ENCODE measurements around the gene PSMD8. TPM values are rescaled to one million over a fixed set of nuclear protein-coding genes. Genes with fewer than 3 reads are reported as not detected.

PSMD8 gene
- total RNA-seq, 2 experiments from 2014 or later: 169 to 238 TPM

DNA sequence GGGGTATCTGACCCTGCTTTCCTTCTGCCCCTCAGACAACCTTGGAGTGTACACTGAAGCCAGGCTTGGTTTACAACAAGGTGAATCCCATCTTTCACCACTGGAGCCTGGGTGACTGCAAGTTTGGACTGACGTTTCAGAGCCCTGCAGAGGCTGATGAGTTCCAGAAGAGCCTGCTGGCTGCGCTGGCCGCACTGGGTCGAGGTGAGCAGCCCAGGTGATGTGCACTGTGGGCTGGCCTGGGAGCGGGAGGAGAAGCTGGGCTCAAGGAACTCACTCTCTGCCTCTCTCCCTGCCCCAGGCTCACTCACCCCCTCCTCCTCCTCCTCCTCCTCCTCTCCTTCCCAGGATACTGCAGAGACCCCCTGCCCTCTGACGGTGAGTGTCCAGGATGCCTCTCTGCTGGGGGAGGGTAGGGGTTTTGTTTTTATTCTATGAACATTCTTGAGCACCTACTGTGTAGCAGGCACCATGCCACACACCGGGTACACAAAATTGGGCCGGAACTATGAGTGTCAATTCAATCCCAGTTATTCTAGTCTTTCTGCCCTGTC, 17.6 kb downstream of the PSMD8 start:
- Histone ChIP-seq H3K4me2 (ENCODE audit: low read length) (no peak overlapping the region), H2AFZ (ENCODE audit: low read length) (no peak overlapping the region), H3K4me1 (ENCODE audit: insufficient read depth, low read length, poor library complexity, severe bottlenecking) (peaks cover 9% of the 10 kb centered on the region), H3K9me3 (ENCODE audit: low read length) (no peaks in the 10 kb centered on the region), H4K20me1 (ENCODE audit: insufficient read depth, low read length) (no peaks in the 10 kb centered on the region), H3K27ac (ENCODE audit: low read depth, low read length, poor library complexity, severe bottlenecking) (no peak overlapping the region), H3K4me3 (ENCODE audit: low read depth, low read length, poor library complexity, severe bottlenecking) (no peak overlapping the region), H3K79me2 (ENCODE audit: insufficient read depth, low read depth, low read length) (no peaks in the 10 kb centered on the region), H3K9me2 (ENCODE audit: insufficient read depth, low read length) (no peaks in the 10 kb centered on the region), H3K36me3 (ENCODE audit: insufficient read depth, low read length) (no peaks in the 10 kb centered on the region)
- intact Hi-C loops (cut with micrococcal nuclease; ENCODE audit: unreplicated experiment): no loop called here
- no TSS peak for BruUV-seq (replicated peaks)
- DNase-seq (ENCODE audit: low spot score): no peak
- TF ChIP-seq CTCF (conservative IDR thresholded peaks at IDR 0.05; ENCODE audit: low read length) (no peak), EZH2phosphoT487 (IDR thresholded peaks at IDR 0.05; ENCODE audit: borderline replicate concordance, low read depth, low read length) (no peak)
- CTCF ChIA-PET (ENCODE audit: unreplicated experiment): no interaction called here
- POLR2A ChIA-PET: no interaction called here

DNA sequence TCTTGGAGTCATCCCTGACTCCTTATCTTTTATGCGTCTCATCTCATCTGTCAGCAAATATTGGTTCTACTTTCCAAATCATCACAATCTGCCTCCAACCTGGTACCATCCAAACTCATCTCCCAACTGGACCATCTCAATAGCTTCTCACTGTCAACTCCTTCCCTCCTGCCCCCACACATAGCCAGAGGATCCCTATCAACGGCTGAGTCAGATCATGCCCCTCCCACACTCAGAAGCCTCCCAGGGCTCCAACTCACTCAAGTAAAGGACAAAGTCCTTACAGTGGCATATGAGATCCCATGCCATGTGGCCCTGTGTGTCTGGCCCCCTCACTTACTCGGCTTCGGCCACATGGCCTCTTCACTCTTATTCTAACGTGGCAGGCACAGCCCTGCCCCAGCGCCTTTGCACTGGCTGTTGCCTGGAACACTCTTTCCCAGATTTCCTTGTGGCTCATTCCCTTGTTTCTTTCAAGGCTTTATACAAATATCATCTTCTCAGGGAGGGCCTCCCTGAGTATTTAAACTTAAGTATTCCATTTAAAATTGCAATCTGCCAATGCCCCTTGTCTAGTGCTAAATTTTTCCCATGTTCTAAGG, 18.4 kb downstream of the PSMD8 start:
- no peaks in the 10 kb centered on the region for H3K9me3 ChIP-seq (ENCODE audit: low read length)
- no peak overlapping the region for H3K4me3 ChIP-seq (ENCODE audit: low read depth, low read length, poor library complexity, severe bottlenecking)
- ChIA-PET POLR2A (no interaction called here), CTCF (ENCODE audit: unreplicated experiment) (no interaction called here)
- no TSS peak for BruUV-seq (replicated peaks)
- H3K79me2 ChIP-seq (ENCODE audit: insufficient read depth, low read depth, low read length): no peaks in the 10 kb centered on the region
- no peak overlapping the region for H3K4me2 ChIP-seq (ENCODE audit: low read length)
- H3K27ac ChIP-seq (ENCODE audit: low read depth, low read length, poor library complexity, severe bottlenecking): no peak overlapping the region
- H2AFZ ChIP-seq (ENCODE audit: low read length): no peak overlapping the region
- no peaks in the 10 kb centered on the region for H4K20me1 ChIP-seq (ENCODE audit: insufficient read depth, low read length)
- H3K9me2 ChIP-seq (ENCODE audit: insufficient read depth, low read length): no peaks in the 10 kb centered on the region
- H3K4me1 ChIP-seq (ENCODE audit: insufficient read depth, low read length, poor library complexity, severe bottlenecking): peaks cover 9% of the 10 kb centered on the region
- intact Hi-C loops (cut with micrococcal nuclease; ENCODE audit: unreplicated experiment): no loop called here
- TF ChIP-seq EZH2phosphoT487 (IDR thresholded peaks at IDR 0.05; ENCODE audit: borderline replicate concordance, low read depth, low read length) (no peak), CTCF (conservative IDR thresholded peaks at IDR 0.05; ENCODE audit: low read length) (no peak)
- no peak for DNase-seq (ENCODE audit: low spot score)
- no peaks in the 10 kb centered on the region for H3K36me3 ChIP-seq (ENCODE audit: insufficient read depth, low read length)

DNA sequence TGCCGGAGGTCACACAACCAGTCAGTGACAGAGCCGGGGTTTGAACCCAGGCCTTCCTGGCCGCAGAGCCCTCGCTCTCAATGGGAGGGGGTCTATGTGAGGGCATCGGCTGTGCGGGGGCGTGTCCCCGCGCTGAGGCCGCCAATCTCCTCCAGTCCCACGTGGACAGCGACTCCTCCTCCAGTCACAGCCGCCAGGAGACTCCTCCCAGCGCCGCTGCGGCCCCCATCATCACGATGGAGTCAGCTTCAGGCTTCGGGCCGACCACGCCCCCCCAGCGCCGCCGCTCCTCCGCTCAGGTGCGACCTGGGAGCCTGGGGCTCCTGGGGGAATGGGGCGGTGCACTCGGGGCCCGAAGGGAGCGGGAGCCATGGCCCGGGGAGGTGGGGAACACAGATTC, 20.1 kb downstream of the PSMD8 start:
- no peaks in the 10 kb centered on the region for H3K36me3 ChIP-seq (ENCODE audit: insufficient read depth, low read length)
- intact Hi-C loops (cut with micrococcal nuclease; ENCODE audit: unreplicated experiment): no loop called here
- H2AFZ ChIP-seq (ENCODE audit: low read length): no peak overlapping the region
- no peak overlapping the region for H3K4me2 ChIP-seq (ENCODE audit: low read length)
- no TSS peak for BruUV-seq (replicated peaks)
- no peak overlapping the region for H3K27ac ChIP-seq (ENCODE audit: low read depth, low read length, poor library complexity, severe bottlenecking)
- peak; percentile 24 for DNase-seq (ENCODE audit: low spot score)
- H3K9me3 ChIP-seq (ENCODE audit: low read length): no peaks in the 10 kb centered on the region
- no peaks in the 10 kb centered on the region for H3K9me2 ChIP-seq (ENCODE audit: insufficient read depth, low read length)
- POLR2A ChIA-PET: interaction anchor here (1.2 kb wide), 1 partner anchor 20 kb away, joined by 3 read pairs; the partner anchor contains the start of gene PSMD8
- CTCF ChIA-PET (ENCODE audit: unreplicated experiment): no interaction called here
- H3K4me3 ChIP-seq (ENCODE audit: low read depth, low read length, poor library complexity, severe bottlenecking): no peak overlapping the region
- no peaks in the 10 kb centered on the region for H3K4me1 ChIP-seq (ENCODE audit: insufficient read depth, low read length, poor library complexity, severe bottlenecking)
- no peaks in the 10 kb centered on the region for H4K20me1 ChIP-seq (ENCODE audit: insufficient read depth, low read length)
- no peaks in the 10 kb centered on the region for H3K79me2 ChIP-seq (ENCODE audit: insufficient read depth, low read depth, low read length)
- TF ChIP-seq CTCF (conservative IDR thresholded peaks at IDR 0.05; ENCODE audit: low read length) (no peak), EZH2phosphoT487 (IDR thresholded peaks at IDR 0.05; ENCODE audit: borderline replicate concordance, low read depth, low read length) (no peak)
